K562 (cell line): ENCODE results near the gene SON. TPM values are rescaled to one million over a fixed set of nuclear protein-coding genes. Genes with fewer than 3 reads are reported as not detected.

Experiments used
- ATAC-seq: fragments of 200-7000 bp; cut with Tn5 transposase; 3 replicates; pipeline ENCODE4 v1.9.1; 2020; ENCODE audit warnings: moderate library complexity
- BruUV-seq: library from RNA; stranded (reverse); fragments of 400-500 nt; replicated peaks from 2 replicates; lab custom pipeline; 2021; lab: Mats Ljungman, UMichigan
- CTCF ChIA-PET: fragments of 300-600 bp; formaldehyde crosslinking; extraction: SDS; loops from one replicate; lab custom pipeline; 2021; ENCODE audit warnings: low intra/inter-chr PET ratio; lab: Yijun Ruan, JAX
- POLR2A ChIA-PET: fragments of 300-600, 350-650 bp; sonication (Branson Sonifier 250); formaldehyde crosslinking; extraction: SDS; loops from one replicate; lab custom pipeline; 2021; ENCODE audit warnings: antibody characterized with exemption, inconsistent platforms; lab: Yijun Ruan, JAX
- DNase-seq, 4 experiments: peaks; one replicate each; pipeline versions ENCODE4 v3.0.0 to v3.0.0-alpha.2; 2011 to 2018; ENCODE audit warnings: low spot score in 3 of 4, mixed read lengths in 3 of 4; ENCODE audit errors: extremely low read depth in 1 of 4
- FAIRE-seq: peaks from 2 replicates; lab custom pipeline; 2011; peaks lifted over from hg19 to GRCh38; lab: Jason Lieb, UNC
- H2AFZ ChIP-seq: 2 replicates; pipeline ENCODE4 v1.6.0; 2011; ENCODE audit warnings: low read depth, low read length, control low read depth, inconsistent platforms
- H3K27ac ChIP-seq: fragments of 200-600 bp; 3 replicates; pipeline ENCODE4 v1.8.0; 2011; ENCODE audit warnings: low read depth, mild to moderate bottlenecking, control low read depth, inconsistent platforms, low read length, moderate library complexity, mixed read lengths; ENCODE audit errors: extremely low read depth
- H3K27me3 ChIP-seq, 2 experiments: fragments of 300-600 bp in 1 of 2; 2 replicates in 1 of 2; 3 replicates in 1 of 2; pipeline versions ENCODE4 v1.6.0 to v1.8.0; 2011; ENCODE audit warnings: inconsistent platforms in 2 of 2, low read length in 2 of 2, mild to moderate bottlenecking in 1 of 2, mixed read lengths in 1 of 2, moderate library complexity in 1 of 2; ENCODE audit not compliant: control insufficient read depth in 2 of 2, insufficient read depth in 2 of 2
- H3K36me3 ChIP-seq: fragments of 300-600 bp; 3 replicates; pipeline ENCODE4 v1.8.0; 2011; ENCODE audit warnings: mild to moderate bottlenecking, low read length, inconsistent platforms; ENCODE audit not compliant: control insufficient read depth, insufficient read depth
- H3K4me1 ChIP-seq, 2 experiments: fragments of 200-600 bp in 1 of 2; replicated peaks in 1 of 2; 2 replicates in 1 of 2; 3 replicates in 1 of 2; pipeline versions ENCODE4 v1.5.1 to v1.8.0; 2011; ENCODE audit warnings: inconsistent platforms in 2 of 2, low read length in 2 of 2, mild to moderate bottlenecking in 1 of 2, mixed read lengths in 1 of 2, moderate library complexity in 1 of 2; ENCODE audit not compliant: control insufficient read depth in 2 of 2, insufficient read depth in 2 of 2
- H3K4me2 ChIP-seq: 2 replicates; pipeline ENCODE4 v1.6.1; 2011; ENCODE audit warnings: low read length, control low read depth, inconsistent platforms, mixed read lengths; ENCODE audit not compliant: insufficient read depth
- H3K4me3 ChIP-seq: fragments of 200-600 bp; sonication (generic), shearing (Covaris generic); 2 replicates; pipeline ENCODE4 v1.5.1; 2016; ENCODE audit warnings: control low read depth, inconsistent platforms
- H3K79me2 ChIP-seq: fragments of 200-600 bp; 3 replicates; pipeline ENCODE4 v1.8.0; 2011; ENCODE audit warnings: low read length, inconsistent platforms; ENCODE audit not compliant: control insufficient read depth, insufficient read depth
- H3K9ac ChIP-seq, 2 experiments: 2 replicates each; pipeline versions ENCODE4 v1.6.0 to v1.6.1; 2011; ENCODE audit warnings: low read depth in 2 of 2, low read length in 2 of 2, control low read depth in 1 of 2, inconsistent platforms in 1 of 2, mild to moderate bottlenecking in 1 of 2, mixed read lengths in 1 of 2; ENCODE audit not compliant: insufficient read depth in 1 of 2
- H3K9me1 ChIP-seq: one replicate; pipeline ENCODE4 v1.6.0; 2011; ENCODE audit warnings: inconsistent platforms, mild to moderate bottlenecking, low read length, moderate library complexity; ENCODE audit not compliant: control insufficient read depth, insufficient read depth
- H3K9me3 ChIP-seq: replicated peaks from 2 replicates; pipeline ENCODE4 v1.5.1; 2011; ENCODE audit warnings: low read depth, low read length, inconsistent platforms; ENCODE audit not compliant: control insufficient read depth, insufficient read depth
- H4K20me1 ChIP-seq: replicated peaks from 2 replicates; pipeline ENCODE4 v1.6.1; 2011; ENCODE audit warnings: low read length, inconsistent platforms, mixed read lengths; ENCODE audit not compliant: control insufficient read depth, insufficient read depth
- WGBS: fragments of 100-300 bp; shearing (Covaris generic); methylation state at CpG from one replicate; pipeline ENCODE4 v1.1.6; 2016; ENCODE audit warnings: low coverage, mixed read lengths; ENCODE audit not compliant: insufficient coverage; ENCODE audit errors: missing lambda C conversion rate; 5-methylcytosine and 5-hydroxymethylcytosine counted together
- in situ Hi-C: fragments of 300-500 bp; cut with MboI; formaldehyde crosslinking; loops from 4 replicates; pipeline ENCODE4 v1.15.0; 2018; ENCODE audit warnings: inconsistent platforms, mixed read lengths
- intact Hi-C: fragments of 100-400 bp; cut with micrococcal nuclease; formaldehyde crosslinking; loops from 2 replicates; pipeline ENCODE4 v1.14.2; 2022
- polyA plus RNA-seq, 8 experiments: library from polyadenylated mRNA; depleted of rRNA in 4 of 8; stranded (reverse) in 5 of 8; unstranded in 3 of 8; fragments of >200 nt; fragmentation: Nextera tagmentation in 2 of 8; fragmentation: Illumina TruSeq in 1 of 8; extraction: Ambion mirVana in 2 of 8; extraction: Trizol in 1 of 8; gene quantifications; 2 replicates each; pipeline versions ENCODE4 v1.2.1 to v1.2.3, GENCODE V29; 2011 to 2014; ENCODE audit warnings: inconsistent platforms in 1 of 8, missing spikeins in 1 of 8
- total RNA-seq, 7 experiments: library from RNA; depleted of rRNA in 6 of 7; stranded (reverse); fragments of >200 nt in 6 of 7; fragmentation: Illumina TruSeq in 2 of 7; extraction: Trizol in 2 of 7; gene quantifications; 2 replicates each; pipeline versions ENCODE4 v1.2.1 to v1.2.3, GENCODE V29; 2011 to 2021; ENCODE audit warnings: low replicate concordance in 1 of 7
- TF ChIP-seq, protein P1 (sequence below), 2 experiments: fragments of 150-350 bp in 1 of 2; IDR thresholded peaks; 2 replicates each; pipeline ENCODE4 v1.6.1; 2012 to 2016; ENCODE audit warnings: low read depth in 2 of 2, low read length in 2 of 2, mild to moderate bottlenecking in 1 of 2, moderate library complexity in 1 of 2

SON gene
- total and polyA plus RNA-seq, 9 of the 15 experiments (the other 6 are each of a cell fraction or from before 2014, with no cell fraction given): 105 to 742 (median 187) TPM

DNA sequence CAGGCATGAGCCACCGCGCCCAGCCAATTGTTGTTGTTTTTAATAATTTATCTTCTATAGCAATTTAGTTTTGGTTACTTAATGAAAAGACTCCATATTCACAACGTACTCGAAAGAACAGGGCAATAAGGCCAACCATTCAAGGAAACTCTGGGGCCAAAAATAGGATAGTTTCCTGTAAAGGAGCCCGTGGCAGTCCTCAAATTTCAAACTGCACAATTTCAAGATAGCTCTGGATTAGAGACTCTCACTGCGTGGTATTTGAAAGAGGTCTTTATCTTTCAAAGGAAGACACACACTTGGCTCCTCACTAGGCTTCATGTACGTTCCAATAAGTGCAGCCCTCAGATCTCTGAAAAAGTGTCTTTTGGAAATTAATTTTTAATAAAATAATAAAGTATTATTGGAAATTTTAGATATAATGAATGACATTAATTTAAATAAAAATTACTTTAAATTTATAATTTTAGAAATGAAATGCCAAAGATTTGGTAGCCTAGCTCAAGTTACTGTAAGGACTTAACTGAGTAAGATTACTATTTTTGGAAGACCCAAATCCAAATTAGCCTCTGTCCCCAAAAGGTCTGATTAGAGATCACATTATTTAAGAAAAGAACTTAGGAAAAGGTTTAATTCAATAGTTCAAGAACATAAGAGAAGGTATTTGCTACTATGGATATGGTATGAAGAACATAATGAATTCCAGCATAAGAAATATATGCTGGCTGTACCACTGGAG, 68.3 kb downstream of the SON start:
- intact Hi-C loops (no loop called here), in situ Hi-C loops (no loop called here)
- Histone ChIP-seq H4K20me1 (no peaks in the 10 kb centered on the region), H3K4me3 (no peak overlapping the region), H3K9ac (no peak overlapping the region), H3K4me1 (no peaks in the 10 kb centered on the region), H3K9me3 (no peaks in the 10 kb centered on the region), H3K27ac (no peak overlapping the region), H3K9me1 (no peaks in the 10 kb centered on the region), H2AFZ (no peak overlapping the region), H3K27me3 (no peaks in the 10 kb centered on the region), H3K36me3 (peaks cover 20% of the 10 kb centered on the region), H3K79me2 (no peaks in the 10 kb centered on the region), H3K4me2 (no peak overlapping the region)
- TF ChIP-seq, protein P1, sequence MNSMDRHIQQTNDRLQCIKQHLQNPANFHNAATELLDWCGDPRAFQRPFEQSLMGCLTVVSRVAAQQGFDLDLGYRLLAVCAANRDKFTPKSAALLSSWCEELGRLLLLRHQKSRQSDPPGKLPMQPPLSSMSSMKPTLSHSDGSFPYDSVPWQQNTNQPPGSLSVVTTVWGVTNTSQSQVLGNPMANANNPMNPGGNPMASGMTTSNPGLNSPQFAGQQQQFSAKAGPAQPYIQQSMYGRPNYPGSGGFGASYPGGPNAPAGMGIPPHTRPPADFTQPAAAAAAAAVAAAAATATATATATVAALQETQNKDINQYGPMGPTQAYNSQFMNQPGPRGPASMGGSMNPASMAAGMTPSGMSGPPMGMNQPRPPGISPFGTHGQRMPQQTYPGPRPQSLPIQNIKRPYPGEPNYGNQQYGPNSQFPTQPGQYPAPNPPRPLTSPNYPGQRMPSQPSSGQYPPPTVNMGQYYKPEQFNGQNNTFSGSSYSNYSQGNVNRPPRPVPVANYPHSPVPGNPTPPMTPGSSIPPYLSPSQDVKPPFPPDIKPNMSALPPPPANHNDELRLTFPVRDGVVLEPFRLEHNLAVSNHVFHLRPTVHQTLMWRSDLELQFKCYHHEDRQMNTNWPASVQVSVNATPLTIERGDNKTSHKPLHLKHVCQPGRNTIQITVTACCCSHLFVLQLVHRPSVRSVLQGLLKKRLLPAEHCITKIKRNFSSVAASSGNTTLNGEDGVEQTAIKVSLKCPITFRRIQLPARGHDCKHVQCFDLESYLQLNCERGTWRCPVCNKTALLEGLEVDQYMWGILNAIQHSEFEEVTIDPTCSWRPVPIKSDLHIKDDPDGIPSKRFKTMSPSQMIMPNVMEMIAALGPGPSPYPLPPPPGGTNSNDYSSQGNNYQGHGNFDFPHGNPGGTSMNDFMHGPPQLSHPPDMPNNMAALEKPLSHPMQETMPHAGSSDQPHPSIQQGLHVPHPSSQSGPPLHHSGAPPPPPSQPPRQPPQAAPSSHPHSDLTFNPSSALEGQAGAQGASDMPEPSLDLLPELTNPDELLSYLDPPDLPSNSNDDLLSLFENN (IDR thresholded peaks at IDR 0.05; ENCODE audit: low read depth in 2 of 2, low read length in 2 of 2): no peak
- FAIRE-seq (no peak), DNase-seq (no peak), ATAC-seq (no peak)
- CTCF ChIA-PET: interaction anchor here (0.6 kb wide), 1 partner anchor 788 kb away, joined by 3 read pairs; no protein-coding TSS in a partner anchor
- BruUV-seq: no TSS peak
- WGBS: 91% methylated on average over 7 of the region's 7 CpGs
- POLR2A ChIA-PET: no interaction called here
